ENCODE measurements around the gene MYRIP. TPM values are rescaled to one million over a fixed set of nuclear protein-coding genes. Genes with fewer than 3 reads are reported as not detected.

The MYRIP gene
- total and polyA plus RNA-seq, 2 of the 4 experiments (the other 2 are of a cell fraction) = not detected

DNA sequence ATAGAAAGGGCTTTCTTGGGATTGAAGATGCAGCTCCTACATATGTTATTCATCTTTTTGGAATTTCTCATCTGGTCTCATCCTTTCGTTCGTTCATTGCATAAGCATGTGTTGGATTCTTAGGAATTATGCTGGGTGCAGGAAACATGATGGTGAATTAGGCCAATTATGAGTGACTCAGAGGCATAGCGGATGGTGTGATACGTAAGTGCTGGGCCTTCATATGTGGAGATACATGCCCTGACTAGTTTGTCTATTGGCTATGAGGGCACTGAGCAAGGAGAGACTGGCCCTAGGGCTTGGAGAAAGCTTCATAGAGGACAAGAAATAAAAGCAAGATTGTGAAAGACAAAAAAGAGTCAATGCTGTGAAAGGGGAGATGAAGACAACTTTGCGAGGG, 235.1 kb downstream of the MYRIP start:
- no peak for TF ChIP-seq CHD1 (IDR thresholded peaks at IDR 0.05; ENCODE audit: low read depth, low read length)
- TF ChIP-seq, protein P1, sequence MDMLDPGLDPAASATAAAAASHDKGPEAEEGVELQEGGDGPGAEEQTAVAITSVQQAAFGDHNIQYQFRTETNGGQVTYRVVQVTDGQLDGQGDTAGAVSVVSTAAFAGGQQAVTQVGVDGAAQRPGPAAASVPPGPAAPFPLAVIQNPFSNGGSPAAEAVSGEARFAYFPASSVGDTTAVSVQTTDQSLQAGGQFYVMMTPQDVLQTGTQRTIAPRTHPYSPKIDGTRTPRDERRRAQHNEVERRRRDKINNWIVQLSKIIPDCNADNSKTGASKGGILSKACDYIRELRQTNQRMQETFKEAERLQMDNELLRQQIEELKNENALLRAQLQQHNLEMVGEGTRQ (IDR thresholded peaks at IDR 0.05; ENCODE audit: low read depth, low read length) = no peak
- TF ChIP-seq MAZ (IDR thresholded peaks at IDR 0.05; ENCODE audit: borderline replicate concordance, low read depth, low read length) = no peak
- TF ChIP-seq RAD21 (IDR thresholded peaks at IDR 0.05; ENCODE audit: low read length) = no peak
- no peak for TF ChIP-seq RCOR1 (IDR thresholded peaks at IDR 0.05; ENCODE audit: insufficient replicate concordance, low read length)
- TF ChIP-seq MAFK (IDR thresholded peaks at IDR 0.05; ENCODE audit: low read depth, low read length) = no peak
- TF ChIP-seq, protein P2, sequence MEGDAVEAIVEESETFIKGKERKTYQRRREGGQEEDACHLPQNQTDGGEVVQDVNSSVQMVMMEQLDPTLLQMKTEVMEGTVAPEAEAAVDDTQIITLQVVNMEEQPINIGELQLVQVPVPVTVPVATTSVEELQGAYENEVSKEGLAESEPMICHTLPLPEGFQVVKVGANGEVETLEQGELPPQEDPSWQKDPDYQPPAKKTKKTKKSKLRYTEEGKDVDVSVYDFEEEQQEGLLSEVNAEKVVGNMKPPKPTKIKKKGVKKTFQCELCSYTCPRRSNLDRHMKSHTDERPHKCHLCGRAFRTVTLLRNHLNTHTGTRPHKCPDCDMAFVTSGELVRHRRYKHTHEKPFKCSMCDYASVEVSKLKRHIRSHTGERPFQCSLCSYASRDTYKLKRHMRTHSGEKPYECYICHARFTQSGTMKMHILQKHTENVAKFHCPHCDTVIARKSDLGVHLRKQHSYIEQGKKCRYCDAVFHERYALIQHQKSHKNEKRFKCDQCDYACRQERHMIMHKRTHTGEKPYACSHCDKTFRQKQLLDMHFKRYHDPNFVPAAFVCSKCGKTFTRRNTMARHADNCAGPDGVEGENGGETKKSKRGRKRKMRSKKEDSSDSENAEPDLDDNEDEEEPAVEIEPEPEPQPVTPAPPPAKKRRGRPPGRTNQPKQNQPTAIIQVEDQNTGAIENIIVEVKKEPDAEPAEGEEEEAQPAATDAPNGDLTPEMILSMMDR (conservative IDR thresholded peaks at IDR 0.05; ENCODE audit: low read depth, low read length) = no peak
- TF ChIP-seq POLR2A (IDR thresholded peaks at IDR 0.05; ENCODE audit: low read depth, low read length) = no peak
- TF ChIP-seq NFE2L2 (IDR thresholded peaks at IDR 0.05; ENCODE audit: low read depth, low read length) = no peak
- no peak for TF ChIP-seq SMC3 (IDR thresholded peaks at IDR 0.05; ENCODE audit: low read depth, low read length)
- intact Hi-C loops (cut with micrococcal nuclease) (no loop called here), in situ Hi-C loops (cut with MboI; ENCODE audit: low sequenced_read_pairs) (no loop called here), dilution Hi-C loops (cut with HindIII; ENCODE audit: low sequenced_read_pairs, unreplicated experiment) (no loop called here)
- H4K91ac ChIP-seq (ENCODE audit: insufficient read depth, low read depth, low read length) = no peak overlapping the region
- H2BK120ac ChIP-seq (ENCODE audit: low read depth, low read length) = no peak overlapping the region
- no peak overlapping the region for H3K9ac ChIP-seq (ENCODE audit: low read depth, low read length)
- H2AFZ ChIP-seq (replicated peaks; ENCODE audit: low read length, poor library complexity) = no peak overlapping the region
- no TSS peak for BruUV-seq (replicated peaks)
- H3K9me1 ChIP-seq (ENCODE audit: insufficient read depth, low read length) = no peaks in the 10 kb centered on the region
- no peak overlapping the region for H3K4me2 ChIP-seq (ENCODE audit: low read depth, low read length)
- H3K56ac ChIP-seq (ENCODE audit: extremely low read depth, insufficient read depth, low read length) = no peak overlapping the region
- H3K23ac ChIP-seq (ENCODE audit: low read depth, low read length) = no peak overlapping the region
- H3K18ac ChIP-seq (ENCODE audit: low read depth, low read length) = no peak overlapping the region
- H4K8ac ChIP-seq (ENCODE audit: low read depth in 2 of 2, low read length in 2 of 2) = no peak overlapping the region
- ATAC-seq (ENCODE audit: low read depth) (no peak), DNase-seq (no peak)
- H2AK9ac ChIP-seq (replicated peaks; ENCODE audit: low read depth, low read length, poor library complexity) = no peak overlapping the region
- no peaks in the 10 kb centered on the region for H3K4me1 ChIP-seq (ENCODE audit: control insufficient read depth, insufficient read depth, low read length)
- H3K9me3 ChIP-seq (ENCODE audit: control insufficient read depth, insufficient read depth, low read length) = peaks cover 12% of the 10 kb centered on the region
- 75% methylated on average over 2 of the region's 5 CpGs; no CpG with 5 or more reads in 1 of the 2 experiments for WGBS, 2 experiments (ENCODE audit: extremely low coverage in 2 of 2, insufficient read length in 1 of 2)
- no peaks in the 10 kb centered on the region for H3K27me3 ChIP-seq (ENCODE audit: control insufficient read depth, insufficient read depth, low read length)
- no peak overlapping the region for H3K27ac ChIP-seq (ENCODE audit: insufficient read depth, low read length)
- H3K4me3 ChIP-seq (ENCODE audit: insufficient read depth, low read depth, low read length) = no peak overlapping the region
- no peak overlapping the region for H2AK5ac ChIP-seq (ENCODE audit: low read depth, low read length)
- no peak overlapping the region for H4K5ac ChIP-seq (ENCODE audit: low read depth, low read length)
- ChIA-PET POLR2A (ENCODE audit: unreplicated experiment) (no interaction called here), CTCF (no interaction called here)
- no peak overlapping the region for H3K14ac ChIP-seq (replicated peaks; ENCODE audit: low read depth, low read length)
- no peak overlapping the region for H3K4ac ChIP-seq (ENCODE audit: low read depth, low read length)
- peak overlapping the region; percentile 33 for H2BK5ac ChIP-seq (ENCODE audit: low read depth, low read length, poor library complexity, severe bottlenecking)
- H2BK20ac ChIP-seq (ENCODE audit: low read depth, low read length) = no peak overlapping the region
- no peaks in the 10 kb centered on the region for H3K36me3 ChIP-seq (ENCODE audit: control insufficient read depth, insufficient read depth, low read length)
- no peaks in the 10 kb centered on the region for H3K79me1 ChIP-seq (ENCODE audit: low read depth in 1 of 2, low read length in 2 of 2)
- H4K20me1 ChIP-seq (ENCODE audit: insufficient read depth, low read length) = no peaks in the 10 kb centered on the region
- no peak overlapping the region for H2BK15ac ChIP-seq (ENCODE audit: low read depth, low read length)
